ENCODE measurements around the gene BCS1L.

DNA sequence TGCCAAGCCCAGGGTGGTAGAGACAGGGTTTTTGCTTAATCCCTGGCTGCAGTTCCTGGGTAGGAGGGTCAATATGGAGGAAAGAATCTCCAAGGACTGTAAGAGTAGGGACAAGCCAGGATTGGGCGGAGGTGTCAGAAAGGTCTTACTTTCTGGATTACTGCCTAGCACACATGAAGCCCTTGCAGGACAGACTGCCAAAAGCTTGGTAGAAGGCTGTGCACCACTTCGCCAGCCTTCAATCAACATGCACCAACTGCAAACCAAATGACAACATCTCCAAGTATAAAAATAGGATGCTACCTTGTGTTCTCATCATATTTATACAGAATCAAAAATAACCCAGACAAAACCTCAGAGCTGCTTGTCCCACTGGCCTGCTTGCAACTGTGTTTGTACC lies 3.7 kb upstream of the BCS1L start:
- TF ChIP-seq, protein P1, sequence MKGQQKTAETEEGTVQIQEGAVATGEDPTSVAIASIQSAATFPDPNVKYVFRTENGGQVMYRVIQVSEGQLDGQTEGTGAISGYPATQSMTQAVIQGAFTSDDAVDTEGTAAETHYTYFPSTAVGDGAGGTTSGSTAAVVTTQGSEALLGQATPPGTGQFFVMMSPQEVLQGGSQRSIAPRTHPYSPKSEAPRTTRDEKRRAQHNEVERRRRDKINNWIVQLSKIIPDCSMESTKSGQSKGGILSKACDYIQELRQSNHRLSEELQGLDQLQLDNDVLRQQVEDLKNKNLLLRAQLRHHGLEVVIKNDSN (IDR thresholded peaks at IDR 0.05), result no peak
- TF ChIP-seq TCF12 (IDR thresholded peaks at IDR 0.05; ENCODE audit: low read depth) (no peak), EP300 (IDR thresholded peaks at IDR 0.05; ENCODE audit: borderline replicate concordance) (no peak), CEBPB (IDR thresholded peaks at IDR 0.05) (no peak), TAF1 (IDR thresholded peaks at IDR 0.05; ENCODE audit: low read depth) (no peak), EGR1 (IDR thresholded peaks at IDR 0.05) (no peak)
- TF ChIP-seq, protein P2, sequence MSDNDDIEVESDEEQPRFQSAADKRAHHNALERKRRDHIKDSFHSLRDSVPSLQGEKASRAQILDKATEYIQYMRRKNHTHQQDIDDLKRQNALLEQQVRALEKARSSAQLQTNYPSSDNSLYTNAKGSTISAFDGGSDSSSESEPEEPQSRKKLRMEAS (IDR thresholded peaks at IDR 0.05), result no peak
- TF ChIP-seq, protein P3, sequence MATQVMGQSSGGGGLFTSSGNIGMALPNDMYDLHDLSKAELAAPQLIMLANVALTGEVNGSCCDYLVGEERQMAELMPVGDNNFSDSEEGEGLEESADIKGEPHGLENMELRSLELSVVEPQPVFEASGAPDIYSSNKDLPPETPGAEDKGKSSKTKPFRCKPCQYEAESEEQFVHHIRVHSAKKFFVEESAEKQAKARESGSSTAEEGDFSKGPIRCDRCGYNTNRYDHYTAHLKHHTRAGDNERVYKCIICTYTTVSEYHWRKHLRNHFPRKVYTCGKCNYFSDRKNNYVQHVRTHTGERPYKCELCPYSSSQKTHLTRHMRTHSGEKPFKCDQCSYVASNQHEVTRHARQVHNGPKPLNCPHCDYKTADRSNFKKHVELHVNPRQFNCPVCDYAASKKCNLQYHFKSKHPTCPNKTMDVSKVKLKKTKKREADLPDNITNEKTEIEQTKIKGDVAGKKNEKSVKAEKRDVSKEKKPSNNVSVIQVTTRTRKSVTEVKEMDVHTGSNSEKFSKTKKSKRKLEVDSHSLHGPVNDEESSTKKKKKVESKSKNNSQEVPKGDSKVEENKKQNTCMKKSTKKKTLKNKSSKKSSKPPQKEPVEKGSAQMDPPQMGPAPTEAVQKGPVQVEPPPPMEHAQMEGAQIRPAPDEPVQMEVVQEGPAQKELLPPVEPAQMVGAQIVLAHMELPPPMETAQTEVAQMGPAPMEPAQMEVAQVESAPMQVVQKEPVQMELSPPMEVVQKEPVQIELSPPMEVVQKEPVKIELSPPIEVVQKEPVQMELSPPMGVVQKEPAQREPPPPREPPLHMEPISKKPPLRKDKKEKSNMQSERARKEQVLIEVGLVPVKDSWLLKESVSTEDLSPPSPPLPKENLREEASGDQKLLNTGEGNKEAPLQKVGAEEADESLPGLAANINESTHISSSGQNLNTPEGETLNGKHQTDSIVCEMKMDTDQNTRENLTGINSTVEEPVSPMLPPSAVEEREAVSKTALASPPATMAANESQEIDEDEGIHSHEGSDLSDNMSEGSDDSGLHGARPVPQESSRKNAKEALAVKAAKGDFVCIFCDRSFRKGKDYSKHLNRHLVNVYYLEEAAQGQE (IDR thresholded peaks at IDR 0.05; ENCODE audit: low read depth), result no peak
